Measurements from ENCODE around the gene NPL.

Gene NPL

DNA sequence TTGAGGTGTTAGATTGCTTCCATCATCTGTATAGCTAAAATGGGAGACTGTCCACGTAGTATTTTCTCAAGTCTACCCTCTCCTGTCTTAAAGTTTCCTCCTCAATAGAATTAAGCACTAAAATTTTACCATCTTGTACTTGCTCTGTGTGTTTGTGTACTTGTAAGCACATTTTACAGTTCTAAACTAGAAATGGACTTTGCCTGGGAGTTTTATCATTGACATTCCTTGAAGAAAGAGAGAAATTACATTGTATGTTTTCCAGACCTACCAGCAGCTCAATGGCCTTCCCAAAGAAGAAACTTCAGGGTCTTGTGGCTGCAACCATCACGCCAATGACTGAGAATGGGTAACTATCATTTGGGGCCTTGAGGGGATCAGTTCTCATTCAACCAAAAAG lies 4.5 kb downstream of the NPL start:
- Histone ChIP-seq H3K4me3 (replicated peaks; ENCODE audit: insufficient read depth, low read length) (no peak overlapping the region), H3K27me3 (ENCODE audit: insufficient read depth, poor library complexity, severe bottlenecking) (no peaks in the 10 kb centered on the region), H3K27ac (replicated peaks) (peak overlapping the region; percentile 65)
- no peak for DNase-seq (ENCODE audit: low read depth in 1 of 2, low spot score in 1 of 2)
- TF ChIP-seq GABPA (IDR thresholded peaks at IDR 0.05; ENCODE audit: low read depth) (no peak), CTCF (IDR thresholded peaks at IDR 0.05; ENCODE audit: insufficient read depth, low read length) (no peak), POLR2AphosphoS5 (IDR thresholded peaks at IDR 0.05; ENCODE audit: low read depth) (no peak), SPI1 (IDR thresholded peaks at IDR 0.05; ENCODE audit: borderline replicate concordance, low read depth) (no peak)
- TF ChIP-seq, protein P1, sequence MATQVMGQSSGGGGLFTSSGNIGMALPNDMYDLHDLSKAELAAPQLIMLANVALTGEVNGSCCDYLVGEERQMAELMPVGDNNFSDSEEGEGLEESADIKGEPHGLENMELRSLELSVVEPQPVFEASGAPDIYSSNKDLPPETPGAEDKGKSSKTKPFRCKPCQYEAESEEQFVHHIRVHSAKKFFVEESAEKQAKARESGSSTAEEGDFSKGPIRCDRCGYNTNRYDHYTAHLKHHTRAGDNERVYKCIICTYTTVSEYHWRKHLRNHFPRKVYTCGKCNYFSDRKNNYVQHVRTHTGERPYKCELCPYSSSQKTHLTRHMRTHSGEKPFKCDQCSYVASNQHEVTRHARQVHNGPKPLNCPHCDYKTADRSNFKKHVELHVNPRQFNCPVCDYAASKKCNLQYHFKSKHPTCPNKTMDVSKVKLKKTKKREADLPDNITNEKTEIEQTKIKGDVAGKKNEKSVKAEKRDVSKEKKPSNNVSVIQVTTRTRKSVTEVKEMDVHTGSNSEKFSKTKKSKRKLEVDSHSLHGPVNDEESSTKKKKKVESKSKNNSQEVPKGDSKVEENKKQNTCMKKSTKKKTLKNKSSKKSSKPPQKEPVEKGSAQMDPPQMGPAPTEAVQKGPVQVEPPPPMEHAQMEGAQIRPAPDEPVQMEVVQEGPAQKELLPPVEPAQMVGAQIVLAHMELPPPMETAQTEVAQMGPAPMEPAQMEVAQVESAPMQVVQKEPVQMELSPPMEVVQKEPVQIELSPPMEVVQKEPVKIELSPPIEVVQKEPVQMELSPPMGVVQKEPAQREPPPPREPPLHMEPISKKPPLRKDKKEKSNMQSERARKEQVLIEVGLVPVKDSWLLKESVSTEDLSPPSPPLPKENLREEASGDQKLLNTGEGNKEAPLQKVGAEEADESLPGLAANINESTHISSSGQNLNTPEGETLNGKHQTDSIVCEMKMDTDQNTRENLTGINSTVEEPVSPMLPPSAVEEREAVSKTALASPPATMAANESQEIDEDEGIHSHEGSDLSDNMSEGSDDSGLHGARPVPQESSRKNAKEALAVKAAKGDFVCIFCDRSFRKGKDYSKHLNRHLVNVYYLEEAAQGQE (IDR thresholded peaks at IDR 0.05; ENCODE audit: insufficient replicate concordance, low read depth), result no peak

DNA sequence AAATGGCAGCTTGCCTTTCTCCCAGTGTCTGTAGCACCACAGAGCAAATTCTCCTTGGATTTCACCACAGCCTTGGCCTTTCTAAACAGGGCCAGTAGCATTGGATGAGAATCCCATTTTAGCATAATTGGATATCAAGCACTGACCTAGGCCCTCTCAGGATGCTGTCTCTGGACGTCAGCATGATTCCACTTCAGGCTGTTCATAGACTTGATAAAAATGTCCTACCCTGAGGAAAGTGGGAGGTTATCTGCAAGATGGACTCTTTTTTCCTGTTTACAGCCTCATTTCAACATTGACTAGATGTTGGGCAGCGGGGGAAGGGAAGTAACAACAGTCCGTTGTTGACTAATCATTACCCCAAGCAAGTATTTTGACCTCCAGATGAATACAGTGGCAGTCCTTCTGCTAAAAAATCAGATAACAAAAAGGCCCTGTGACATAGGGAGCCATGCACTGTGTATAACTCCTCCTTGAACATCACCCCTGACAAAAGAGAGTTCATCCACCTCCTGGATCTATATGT lies 5.2 kb downstream of the NPL start:
- peak overlapping the region; percentile 65 for H3K27ac ChIP-seq (replicated peaks)
- H3K27me3 ChIP-seq (ENCODE audit: insufficient read depth, poor library complexity, severe bottlenecking), result no peaks in the 10 kb centered on the region
- peak; percentile 18 to 58 for DNase-seq (ENCODE audit: low read depth in 1 of 2, low spot score in 1 of 2)
- no peak overlapping the region for H3K4me3 ChIP-seq (replicated peaks; ENCODE audit: insufficient read depth, low read length)
- TF ChIP-seq POLR2AphosphoS5 (IDR thresholded peaks at IDR 0.05; ENCODE audit: low read depth), result no peak
- TF ChIP-seq CTCF (IDR thresholded peaks at IDR 0.05; ENCODE audit: insufficient read depth, low read length), result no peak
- no peak for TF ChIP-seq SPI1 (IDR thresholded peaks at IDR 0.05; ENCODE audit: borderline replicate concordance, low read depth)

DNA sequence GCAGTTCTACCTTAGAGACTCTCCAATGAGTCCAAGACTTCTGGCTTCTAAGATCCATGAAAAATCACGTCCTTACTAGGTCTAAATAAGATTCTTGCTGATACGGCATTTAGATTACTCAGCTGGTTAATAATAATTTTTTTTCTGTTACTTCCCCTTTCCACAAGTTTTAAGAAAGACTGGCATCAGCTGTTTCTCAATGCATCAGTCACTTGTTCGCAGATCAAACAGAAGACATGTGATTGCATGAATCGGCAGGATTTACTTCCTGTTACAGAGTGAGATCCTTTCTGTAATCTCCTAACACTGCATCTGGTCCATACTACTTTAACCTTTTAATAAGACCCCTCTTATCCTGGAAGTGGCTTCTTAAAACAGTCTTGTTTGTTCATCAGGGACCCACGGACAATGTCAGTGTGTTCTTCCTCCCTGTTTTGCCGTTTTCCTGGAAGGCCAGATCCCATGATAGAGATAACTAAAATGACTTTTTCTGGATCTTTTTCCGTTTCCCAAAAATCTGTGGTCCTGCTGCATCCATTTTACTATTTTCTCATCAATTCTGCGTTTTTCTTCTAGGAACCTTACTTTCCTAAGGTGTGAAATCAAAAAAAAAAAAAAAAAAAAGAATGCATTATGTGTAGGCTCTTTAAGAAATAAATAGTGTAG lies 6.1 kb downstream of the NPL start:
- peak; percentile 69 to 91 for DNase-seq (ENCODE audit: low read depth in 1 of 2, low spot score in 1 of 2)
- TF ChIP-seq CTCF (IDR thresholded peaks at IDR 0.05; ENCODE audit: insufficient read depth, low read length) (no peak), POLR2AphosphoS5 (IDR thresholded peaks at IDR 0.05; ENCODE audit: low read depth) (peak; percentile 44; the same call in 1 of the 2 replicates), GABPA (IDR thresholded peaks at IDR 0.05; ENCODE audit: low read depth) (peak; percentile 43; the same call in 1 of the 2 replicates), SPI1 (IDR thresholded peaks at IDR 0.05; ENCODE audit: borderline replicate concordance, low read depth) (peak; percentile 27; the same call in 1 of the 2 replicates)
- TF ChIP-seq, protein P1 (IDR thresholded peaks at IDR 0.05; ENCODE audit: insufficient replicate concordance, low read depth), result no peak
- Histone ChIP-seq H3K27me3 (ENCODE audit: insufficient read depth, poor library complexity, severe bottlenecking) (no peaks in the 10 kb centered on the region), H3K4me3 (replicated peaks; ENCODE audit: insufficient read depth, low read length) (no peak overlapping the region), H3K27ac (replicated peaks) (peak overlapping the region; percentile 65)

Measured in HL-60 (cell line).